ENCODE measurements around the gene RFX2.

- TF ChIP-seq ZNF174 (CRISPR knock-in tag; IDR thresholded peaks at IDR 0.05) (no peak), ZMIZ1 (IDR thresholded peaks at IDR 0.05; ENCODE audit: low read depth in 2 of 2, low read length in 2 of 2) (no peak), EZH2 (IDR thresholded peaks at IDR 0.05; ENCODE audit: borderline replicate concordance, low read depth, low read length) (no peak), MBD2 (IDR thresholded peaks at IDR 0.05; ENCODE audit: borderline replicate concordance, low read depth) (no peak), ZBTB40 (IDR thresholded peaks at IDR 0.05) (no peak), ZBTB40 (CRISPR knock-in tag; IDR thresholded peaks at IDR 0.05) (no peak), FOXK2 (conservative IDR thresholded peaks at IDR 0.05 in 1 of 2, IDR thresholded peaks at IDR 0.05 in 1 of 2; ENCODE audit: low read depth in 2 of 2) (no peak), PCBP1 (IDR thresholded peaks at IDR 0.05; ENCODE audit: low read depth, low read length, poor library complexity, severe bottlenecking) (no peak), POLR2A (conservative IDR thresholded peaks at IDR 0.05) (no peak), POLR2AphosphoS5 (IDR thresholded peaks at IDR 0.05; ENCODE audit: control insufficient read depth, insufficient read depth, low read depth, low read length) (no peak), U2AF2 (optimal IDR thresholded peaks at IDR 0.05; ENCODE audit: low read depth, low read length) (no peak), HMGXB4 (CRISPR knock-in tag; IDR thresholded peaks at IDR 0.05) (no peak)
These were observed 12.4 kb downstream of the RFX2 start for GRCh38 chr19:6097911-6098310.
